Activated naive CD8-positive, alpha-beta T cell treated with anti-CD3 and anti-CD28 coated beads, Interleukin-2, amount 50 U/mL, for 24 hours (primary cell): ENCODE results near the gene EHBP1L1.
A peak's percentile ranks its signal among the peaks of the same experiment; 100 is the strongest.

Source experiments
- ATAC-seq: fragments of 150-1000 bp; cut with Tn5 transposase; one replicate; pipeline ENCODE4 v1.10.0; 2021
- DNase-seq: peaks from one replicate; pipeline ENCODE4 v3.0.0; 2021
- H3K27ac Mint-ChIP-seq: one replicate; pipeline ENCODE4 v1.8.0; 2021; ENCODE audit warnings: mild to moderate bottlenecking, mixed read lengths
- H3K27me3 Mint-ChIP-seq: one replicate; pipeline ENCODE4 v1.8.0; 2021; ENCODE audit warnings: mixed read lengths
- H3K36me3 Mint-ChIP-seq: one replicate; pipeline ENCODE4 v1.8.0; 2021; ENCODE audit warnings: low read depth, mixed read lengths
- H3K4me1 Mint-ChIP-seq: one replicate; pipeline ENCODE4 v1.8.0; 2021; ENCODE audit warnings: mixed read lengths
- H3K4me3 Mint-ChIP-seq: one replicate; pipeline ENCODE4 v1.8.0; 2021; ENCODE audit warnings: mild to moderate bottlenecking, moderate library complexity, mixed read lengths
- H3K9me3 Mint-ChIP-seq: one replicate; pipeline ENCODE4 v1.8.0; 2021; ENCODE audit warnings: mixed read lengths

EHBP1L1 gene

GRCh38 chr11:65588199-65589054 is 12.6 kb downstream of the EHBP1L1 start:
- H3K4me1 Mint-ChIP-seq, result peaks cover 41% of the 10 kb centered on the region
- H3K9me3 Mint-ChIP-seq, result no peaks in the 10 kb centered on the region
- H3K36me3 Mint-ChIP-seq, result peaks cover 21% of the 10 kb centered on the region
- peak overlapping the region; percentile 95 for H3K27ac Mint-ChIP-seq
- DNase-seq (peak; percentile 85), ATAC-seq (peak; percentile 88)
- peak overlapping the region; percentile 70 for H3K4me3 Mint-ChIP-seq
- H3K27me3 Mint-ChIP-seq, result no peaks in the 10 kb centered on the region

GRCh38 chr11:65589444-65590239 is 13.8 kb downstream of the EHBP1L1 start:
- Mint-ChIP-seq H3K27ac (peak overlapping the region; percentile 95), H3K9me3 (no peaks in the 10 kb centered on the region), H3K4me1 (peaks cover 40% of the 10 kb centered on the region), H3K4me3 (no peak overlapping the region), H3K27me3 (no peaks in the 10 kb centered on the region), H3K36me3 (peaks cover 14% of the 10 kb centered on the region)
- peak; percentile 55 for ATAC-seq
- DNase-seq, result peak; percentile 72

GRCh38 chr11:65590240-65590738 is 14.4 kb downstream of the EHBP1L1 start:
- Mint-ChIP-seq H3K27me3 (no peaks in the 10 kb centered on the region), H3K36me3 (peaks cover 14% of the 10 kb centered on the region), H3K4me3 (no peak overlapping the region), H3K4me1 (peaks cover 42% of the 10 kb centered on the region), H3K9me3 (no peaks in the 10 kb centered on the region), H3K27ac (peak overlapping the region; percentile 28)
- no peak for ATAC-seq
- no peak for DNase-seq

GRCh38 chr11:65591939-65592857 is 16.3 kb downstream of the EHBP1L1 start:
- no peaks in the 10 kb centered on the region for H3K9me3 Mint-ChIP-seq
- no peak overlapping the region for H3K4me3 Mint-ChIP-seq
- no peak overlapping the region for H3K27ac Mint-ChIP-seq
- H3K4me1 Mint-ChIP-seq, result peaks cover 34% of the 10 kb centered on the region
- H3K36me3 Mint-ChIP-seq, result peaks cover 8% of the 10 kb centered on the region
- ATAC-seq (no peak), DNase-seq (no peak)
- H3K27me3 Mint-ChIP-seq, result no peaks in the 10 kb centered on the region

- H3K9me3 Mint-ChIP-seq, result no peaks in the 10 kb centered on the region
Observed at GRCh38 chr11:65592858-65593517, 17.1 kb downstream of the EHBP1L1 start.

GRCh38 chr11:65593518-65594414 is 17.9 kb downstream of the EHBP1L1 start:
- Mint-ChIP-seq H3K4me1 (peaks cover 18% of the 10 kb centered on the region), H3K9me3 (no peaks in the 10 kb centered on the region), H3K36me3 (peaks cover 7% of the 10 kb centered on the region), H3K4me3 (no peak overlapping the region), H3K27me3 (no peaks in the 10 kb centered on the region), H3K27ac (no peak overlapping the region)
- DNase-seq, result peak; percentile 63
- ATAC-seq, result peak; percentile 30

More at GRCh38 chr11:65592858-65593517, 17.1 kb downstream of the EHBP1L1 start:
- no peaks in the 10 kb centered on the region for H3K27me3 Mint-ChIP-seq
- peaks cover 26% of the 10 kb centered on the region for H3K4me1 Mint-ChIP-seq
- peaks cover 10% of the 10 kb centered on the region for H3K36me3 Mint-ChIP-seq
- no peak overlapping the region for H3K4me3 Mint-ChIP-seq
- DNase-seq, result no peak
- no peak for ATAC-seq
- H3K27ac Mint-ChIP-seq, result no peak overlapping the region

GRCh38 chr11:65595131-65595530 is 19.3 kb downstream of the EHBP1L1 start:
- H3K27ac Mint-ChIP-seq, result no peak overlapping the region
- no peaks in the 10 kb centered on the region for H3K27me3 Mint-ChIP-seq
- DNase-seq (no peak), ATAC-seq (peak; percentile 6)
- no peak overlapping the region for H3K4me3 Mint-ChIP-seq
- H3K9me3 Mint-ChIP-seq, result no peaks in the 10 kb centered on the region
- peaks cover 7% of the 10 kb centered on the region for H3K4me1 Mint-ChIP-seq
- H3K36me3 Mint-ChIP-seq, result peaks cover 7% of the 10 kb centered on the region

GRCh38 chr11:65595543-65596281 is 19.9 kb downstream of the EHBP1L1 start, which contains the start of gene KCNK7:
KCNK7 (minus strand) TSS chr11:65595800; CDS start chr11:65595772, 28 bp downstream.
- H3K9me3 Mint-ChIP-seq, result no peaks in the 10 kb centered on the region
- peaks cover 2% of the 10 kb centered on the region for H3K36me3 Mint-ChIP-seq
- no peak within 1 kb of the TSS for H3K27ac Mint-ChIP-seq
- ATAC-seq, result peak; percentile 15
- H3K4me1 Mint-ChIP-seq, result peaks cover 7% of the 10 kb centered on the region
- DNase-seq, result no peak
- H3K27me3 Mint-ChIP-seq, result no peaks in the 10 kb centered on the region
- H3K4me3 Mint-ChIP-seq, result no peak within 1 kb of the TSS

- no peak overlapping the region for H3K27ac Mint-ChIP-seq
- DNase-seq (no peak), ATAC-seq (no peak)
- H3K36me3 Mint-ChIP-seq, result peaks cover 2% of the 10 kb centered on the region
- no peaks in the 10 kb centered on the region for H3K9me3 Mint-ChIP-seq
- H3K4me1 Mint-ChIP-seq, result peaks cover 7% of the 10 kb centered on the region
- H3K27me3 Mint-ChIP-seq, result no peaks in the 10 kb centered on the region
- H3K4me3 Mint-ChIP-seq, result no peak overlapping the region
Observed at GRCh38 chr11:65596520-65596919, 20.7 kb downstream of the EHBP1L1 start.

GRCh38 chr11:65598258-65598699 is 22.4 kb downstream of the EHBP1L1 start:
- H3K4me3 Mint-ChIP-seq, result no peak overlapping the region
- peaks cover 4% of the 10 kb centered on the region for H3K36me3 Mint-ChIP-seq
- ATAC-seq, result no peak
- no peak for DNase-seq
- no peaks in the 10 kb centered on the region for H3K27me3 Mint-ChIP-seq
- H3K9me3 Mint-ChIP-seq, result no peaks in the 10 kb centered on the region
- H3K4me1 Mint-ChIP-seq, result peaks cover 7% of the 10 kb centered on the region
- no peak overlapping the region for H3K27ac Mint-ChIP-seq

- ATAC-seq (no peak), DNase-seq (no peak)
- H3K4me1 Mint-ChIP-seq, result peaks cover 7% of the 10 kb centered on the region
- H3K36me3 Mint-ChIP-seq, result peaks cover 12% of the 10 kb centered on the region
- H3K27me3 Mint-ChIP-seq, result no peaks in the 10 kb centered on the region
- H3K27ac Mint-ChIP-seq, result no peak overlapping the region
- no peaks in the 10 kb centered on the region for H3K9me3 Mint-ChIP-seq
- H3K4me3 Mint-ChIP-seq, result no peak overlapping the region
Observed at GRCh38 chr11:65599216-65599954, 23.5 kb downstream of the EHBP1L1 start.

- no peak overlapping the region for H3K4me3 Mint-ChIP-seq
- peaks cover 13% of the 10 kb centered on the region for H3K36me3 Mint-ChIP-seq
- peaks cover 6% of the 10 kb centered on the region for H3K4me1 Mint-ChIP-seq
- ATAC-seq, result no peak
- no peaks in the 10 kb centered on the region for H3K27me3 Mint-ChIP-seq
- no peak overlapping the region for H3K27ac Mint-ChIP-seq
- DNase-seq, result no peak
- H3K9me3 Mint-ChIP-seq, result no peaks in the 10 kb centered on the region
Observed at GRCh38 chr11:65599955-65600246, 24.0 kb downstream of the EHBP1L1 start.
